Measurements from ENCODE around the gene RANBP17. TPM values are rescaled to one million over a fixed set of nuclear protein-coding genes. Genes with fewer than 3 reads are reported as not detected.
"Not testable (repeated sequence)": the region's sequence is repeated elsewhere in the genome, so short reads cannot be mapped to it uniquely, and the experiment has no call there.

Gene RANBP17
- 11.4 and 12.9 TPM in 2 replicates for total RNA-seq

- no peak for DNase-seq (ENCODE audit: extremely low read depth, low read depth, low spot score)
Observed at GRCh38 chr5:170861917-170862766, at the start of gene RANBP17. RANBP17 (plus strand) TSS chr5:170862018.

GRCh38 chr5:170813231-170813630 is 48.6 kb upstream of the RANBP17 start:
- no peak for DNase-seq (ENCODE audit: extremely low read depth, low read depth, low spot score)

- DNase-seq (ENCODE audit: extremely low read depth, low read depth, low spot score), result no peak
Observed at GRCh38 chr5:170817195-170817594, 44.6 kb upstream of the RANBP17 start.

GRCh38 chr5:170818232-170818631 is 43.6 kb upstream of the RANBP17 start:
- DNase-seq (ENCODE audit: extremely low read depth, low read depth, low spot score), result no peak

DNA sequence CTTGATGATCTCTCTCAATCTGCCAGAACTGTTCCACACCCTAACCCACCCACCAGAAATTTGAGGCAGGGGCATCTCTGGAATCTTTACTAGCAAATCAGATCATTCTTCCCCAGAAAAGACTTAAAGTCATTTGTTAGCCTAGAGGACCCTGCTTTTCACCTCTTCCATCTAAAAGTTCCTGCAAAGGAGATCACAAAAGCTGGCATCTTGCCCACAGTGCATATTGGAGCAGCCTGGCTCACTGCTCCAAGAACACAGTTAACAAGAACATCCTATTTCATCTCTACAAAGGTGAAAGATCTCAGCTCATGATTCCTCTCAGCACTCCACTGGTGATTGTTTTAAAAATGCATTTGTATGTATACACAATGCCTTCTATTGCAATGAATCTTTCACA is 42.0 kb upstream of the RANBP17 start:
- no peak for DNase-seq (ENCODE audit: extremely low read depth, low read depth, low spot score)

DNA sequence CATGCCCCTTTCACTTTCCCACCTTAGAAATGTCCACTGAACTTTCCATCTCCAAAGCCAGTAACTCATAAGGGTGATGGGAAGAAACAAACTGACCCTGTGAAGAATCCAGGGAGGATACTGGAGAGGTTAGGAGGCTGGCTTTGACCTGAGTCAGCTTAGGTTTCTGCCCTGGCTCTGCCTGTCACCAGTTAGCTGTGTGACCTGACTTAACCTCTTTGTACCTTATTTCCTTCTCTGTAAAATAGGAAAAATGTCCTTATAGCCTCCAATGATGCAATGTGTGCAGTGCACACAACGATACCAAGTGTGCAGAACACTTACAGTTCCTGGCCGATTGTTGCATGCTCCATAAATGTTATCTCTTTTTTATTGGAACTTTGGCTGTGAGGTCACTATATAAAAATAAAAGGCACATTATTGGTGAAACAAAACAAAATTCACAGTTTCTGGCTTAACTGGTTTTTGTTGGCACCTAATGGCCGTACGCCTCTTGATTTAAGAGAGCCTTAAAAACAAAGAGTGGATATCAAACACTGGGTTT is 40.5 kb upstream of the RANBP17 start:
- no peak for DNase-seq (ENCODE audit: extremely low read depth, low read depth, low spot score)

GRCh38 chr5:170826117-170826516 is 35.7 kb upstream of the RANBP17 start:
- no peak for DNase-seq (ENCODE audit: extremely low read depth, low read depth, low spot score)

DNA sequence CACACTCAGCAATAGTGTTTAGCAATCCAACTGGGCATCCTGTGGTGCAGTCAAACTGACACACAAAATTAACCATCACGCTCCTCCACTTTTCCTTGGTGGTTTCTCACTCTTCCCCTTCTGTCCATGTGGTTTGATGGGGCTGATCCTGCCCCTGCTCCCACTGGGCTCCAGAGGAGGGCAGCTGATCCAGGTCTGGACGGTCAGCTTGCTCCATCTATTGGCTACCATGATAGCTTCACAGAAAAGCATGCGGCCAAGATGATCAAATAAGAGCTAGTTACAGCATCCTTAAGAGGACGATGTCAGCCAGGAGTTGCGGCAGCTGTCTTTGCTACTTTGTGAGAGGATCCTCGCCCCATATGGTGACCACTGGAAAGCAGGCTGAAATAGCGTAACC is 29.6 kb upstream of the RANBP17 start:
- DNase-seq (ENCODE audit: extremely low read depth, low read depth, low spot score), result no peak

GRCh38 chr5:170833981-170834380 is 27.8 kb upstream of the RANBP17 start:
- not testable (repeated sequence) for DNase-seq (ENCODE audit: extremely low read depth, low read depth, low spot score)

DNA sequence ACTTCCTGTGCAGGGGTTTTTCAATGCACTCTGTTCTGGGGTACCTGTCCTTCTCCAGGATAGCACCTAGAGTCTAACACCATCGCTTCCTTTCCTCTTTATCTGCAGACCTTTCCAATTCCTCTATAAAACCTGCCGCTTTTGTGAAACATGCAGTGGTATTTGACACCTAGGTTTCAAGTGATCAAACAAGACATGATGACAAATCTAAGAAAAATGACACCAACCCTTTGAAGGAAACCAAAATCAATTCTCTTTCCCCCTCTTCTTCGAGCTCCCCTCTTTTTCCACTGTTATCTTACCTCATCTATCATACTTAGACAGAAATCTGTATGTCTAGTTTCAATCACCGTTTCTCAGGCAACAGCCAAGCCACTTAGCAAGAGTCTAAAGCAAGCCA is 25.6 kb upstream of the RANBP17 start:
- DNase-seq (ENCODE audit: extremely low read depth, low read depth, low spot score), result no peak

DNA sequence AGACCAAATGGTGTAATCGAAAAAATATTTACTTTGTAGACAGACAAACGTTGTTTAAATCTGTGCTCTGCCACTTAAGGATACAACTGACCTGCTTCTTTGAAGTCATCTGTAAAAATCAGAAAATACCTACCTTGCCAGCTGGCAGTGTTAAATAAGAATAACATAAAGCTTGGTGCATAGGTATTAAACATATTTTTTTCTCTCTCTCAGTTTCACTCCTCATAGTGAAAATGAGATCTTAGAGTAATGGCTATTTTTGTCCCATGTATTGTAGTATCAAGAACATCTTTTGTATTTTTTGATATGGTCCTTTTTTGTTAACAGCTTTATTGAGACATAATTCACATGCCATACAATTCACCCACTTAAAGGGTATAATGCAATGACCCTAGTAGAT is 17.9 kb upstream of the RANBP17 start:
- DNase-seq (ENCODE audit: extremely low read depth, low read depth, low spot score), result no peak

- DNase-seq (ENCODE audit: extremely low read depth, low read depth, low spot score), result no peak
Observed at GRCh38 chr5:170844651-170845050, 17.2 kb upstream of the RANBP17 start.

DNA sequence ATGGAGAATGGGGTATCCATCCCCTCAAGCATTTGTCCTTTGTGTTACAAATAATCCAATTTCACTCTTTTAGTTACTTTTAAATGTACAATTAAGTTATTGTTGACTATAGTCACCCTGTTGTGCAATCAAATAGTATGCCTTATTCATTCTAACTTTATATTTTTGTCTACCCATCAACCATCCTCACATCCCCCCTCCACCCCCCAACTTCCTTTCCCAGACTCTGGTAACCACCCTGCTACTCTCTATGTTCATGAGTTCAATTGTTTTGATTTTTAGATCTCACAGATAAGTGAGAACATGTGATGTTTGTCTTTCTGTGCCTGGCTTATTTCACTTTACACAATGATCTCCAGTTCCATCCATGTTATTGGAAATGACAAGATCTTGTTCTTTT is 15.4 kb upstream of the RANBP17 start:
- no peak for DNase-seq (ENCODE audit: extremely low read depth, low read depth, low spot score)

- no peak for DNase-seq (ENCODE audit: extremely low read depth, low read depth, low spot score)
Observed at GRCh38 chr5:170846846-170847245, 15.0 kb upstream of the RANBP17 start.

GRCh38 chr5:170848033-170848432 is 13.8 kb upstream of the RANBP17 start:
- no peak for DNase-seq (ENCODE audit: extremely low read depth, low read depth, low spot score)

GRCh38 chr5:170849374-170849773 is 12.4 kb upstream of the RANBP17 start:
- no peak for DNase-seq (ENCODE audit: extremely low read depth, low read depth, low spot score)

- no peak for DNase-seq (ENCODE audit: extremely low read depth, low read depth, low spot score)
Observed at GRCh38 chr5:170854566-170854965, 7.3 kb upstream of the RANBP17 start.

DNA sequence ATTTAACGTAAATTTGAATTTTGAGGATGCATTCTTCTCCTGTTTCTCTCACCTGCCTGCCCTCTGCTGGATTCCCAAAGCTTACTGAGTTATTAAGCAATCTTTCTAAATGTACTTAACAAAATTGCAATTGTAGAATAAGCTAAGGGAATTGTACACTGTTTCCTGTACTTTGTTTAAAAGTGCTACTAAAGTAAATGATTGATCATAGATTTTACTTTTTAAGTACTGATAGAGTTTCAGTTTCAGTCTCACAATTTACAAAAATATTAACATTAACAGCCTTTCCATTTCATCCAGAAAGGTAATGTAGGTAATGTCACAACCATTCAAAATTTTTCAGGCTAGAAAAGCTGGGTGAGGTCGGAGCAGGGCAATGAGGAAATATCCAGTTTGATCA is 4.8 kb upstream of the RANBP17 start:
- no peak for DNase-seq (ENCODE audit: extremely low read depth, low read depth, low spot score)

DNA sequence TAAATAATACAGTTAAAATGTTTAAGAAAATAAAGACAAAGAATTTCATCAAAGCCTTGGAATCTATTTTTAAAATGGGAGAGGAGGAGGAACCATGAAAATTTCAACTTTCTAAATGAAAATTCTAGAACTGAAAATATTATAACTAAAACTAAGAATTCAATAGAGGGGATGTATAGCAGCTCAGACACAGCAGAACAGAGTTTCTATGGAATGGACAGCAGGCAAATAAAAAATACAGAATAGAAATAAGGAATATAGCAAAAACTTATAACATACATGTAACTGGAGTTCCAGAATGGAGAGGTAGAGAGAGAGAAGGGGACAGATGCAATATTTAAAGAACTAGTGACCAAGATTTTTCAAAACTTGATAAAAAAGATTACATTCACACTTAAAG is 1.4 kb upstream of the RANBP17 start:
- DNase-seq (ENCODE audit: extremely low read depth, low read depth, low spot score), result no peak

DNA sequence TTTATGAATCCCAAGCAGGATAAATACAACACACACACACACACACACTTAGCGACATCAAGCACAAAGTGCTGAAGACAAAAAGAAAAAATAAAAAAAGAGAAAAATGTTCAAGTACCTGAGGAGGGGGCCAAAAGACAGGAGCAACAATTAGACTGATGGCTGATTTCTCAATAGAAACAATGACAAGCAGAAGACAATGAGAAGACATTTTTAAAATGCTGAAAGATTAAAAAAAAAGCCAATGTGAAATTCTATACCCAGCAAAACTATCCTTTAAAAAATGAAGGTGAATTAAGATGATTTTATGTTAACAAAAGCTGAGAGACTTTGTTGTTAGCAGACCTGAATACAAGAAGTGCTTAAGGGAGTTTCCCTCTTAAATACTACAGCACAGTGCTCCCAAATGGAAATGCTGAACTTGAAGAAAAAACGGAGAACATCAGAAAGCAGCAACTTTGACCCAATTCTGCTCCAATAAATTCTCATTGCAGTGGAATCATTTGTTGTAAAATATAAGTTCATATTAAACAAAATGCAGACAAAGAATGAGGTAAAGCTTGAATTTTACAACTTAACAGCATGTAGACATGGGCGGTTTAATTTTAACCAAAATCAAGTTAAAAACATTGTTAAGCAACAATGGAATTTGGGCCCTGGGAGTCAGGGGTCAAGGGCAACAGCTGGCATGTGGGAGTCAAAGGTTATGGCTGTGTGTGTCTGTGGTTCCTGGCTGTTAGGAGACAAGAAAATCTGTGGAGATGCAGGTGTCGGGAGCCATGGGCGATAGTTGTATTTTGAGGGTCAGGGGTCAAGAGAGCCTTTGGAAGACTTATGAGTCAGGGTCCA is 776 bp upstream of the RANBP17 start:
- DNase-seq (ENCODE audit: extremely low read depth, low read depth, low spot score), result no peak

GRCh38 chr5:170861667-170861916 is 226 bp upstream of the RANBP17 start:
- no peak for DNase-seq (ENCODE audit: extremely low read depth, low read depth, low spot score)

- no peak for DNase-seq (ENCODE audit: extremely low read depth, low read depth, low spot score)
Observed at GRCh38 chr5:170863646-170864045, 1.8 kb downstream of the RANBP17 start.
